GM18873 (cell line): ENCODE results near the gene TMEM8B.
"Not testable (repeated sequence)": the region's sequence is repeated elsewhere in the genome, so short reads cannot be mapped to it uniquely, and the experiment has no call there.

Source experiments
- ATAC-seq: cut with Tn5 transposase; IDR thresholded peaks from one replicate; pipeline ENCODE4 v1.9.1; 2021; ENCODE audit warnings: mild to moderate bottlenecking, moderate library complexity, moderate number of reproducible peaks; ENCODE audit not compliant: unreplicated experiment, low FRiP score

The TMEM8B gene

DNA sequence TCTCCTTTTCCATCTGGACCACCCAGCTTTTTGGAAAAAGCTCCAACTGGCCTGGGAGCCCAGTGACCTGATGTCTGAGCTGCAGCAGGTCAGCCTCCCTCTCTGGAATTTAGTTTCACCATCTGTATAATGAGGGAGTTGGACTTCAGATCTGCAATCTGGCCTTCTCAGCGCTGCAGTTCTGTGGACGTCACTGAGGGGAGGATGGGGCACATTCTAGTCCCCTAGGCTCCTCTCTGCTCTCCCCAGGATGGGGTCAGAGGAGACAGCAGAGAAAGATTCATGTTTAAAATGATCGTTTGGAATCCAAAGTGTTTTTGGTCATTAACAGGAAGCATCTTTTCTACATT is 30.9 kb downstream of the TMEM8B start:
- no peak for ATAC-seq

DNA sequence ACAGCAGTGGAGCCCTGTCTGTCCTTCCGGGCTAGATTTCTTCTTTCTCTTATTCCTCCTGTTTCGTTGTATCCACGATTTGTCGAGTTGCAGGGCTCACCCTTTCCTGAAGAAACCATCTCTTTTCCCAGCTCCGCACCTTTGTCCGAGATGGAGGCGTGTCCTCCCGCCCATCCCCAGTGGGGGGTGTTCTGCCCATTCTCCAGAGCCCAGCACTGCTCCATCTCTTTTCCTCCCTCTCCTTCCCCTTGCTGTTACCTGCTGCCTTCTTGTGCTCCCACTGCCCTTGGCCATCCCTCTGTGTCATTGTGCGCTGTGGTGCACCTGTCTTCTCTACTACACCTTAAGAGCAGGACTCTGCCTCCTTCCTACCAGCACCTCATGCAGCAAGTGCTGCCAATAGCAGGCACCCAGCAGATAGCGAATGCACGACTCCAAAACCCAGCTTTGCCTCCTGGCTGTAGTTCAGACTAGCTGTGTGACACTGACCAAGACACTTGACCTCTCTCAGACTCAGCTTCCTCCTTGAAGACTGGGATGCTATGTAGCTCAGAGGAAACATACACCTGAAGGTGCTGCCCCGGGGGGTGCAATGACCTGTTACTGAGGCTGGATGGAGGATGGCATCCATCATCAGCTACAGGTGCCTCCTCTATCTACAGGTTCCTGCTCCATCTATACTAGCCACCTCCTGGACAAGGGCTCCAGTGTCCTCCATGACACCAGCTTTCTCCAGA is 32.3 kb downstream of the TMEM8B start:
- no peak for ATAC-seq

DNA sequence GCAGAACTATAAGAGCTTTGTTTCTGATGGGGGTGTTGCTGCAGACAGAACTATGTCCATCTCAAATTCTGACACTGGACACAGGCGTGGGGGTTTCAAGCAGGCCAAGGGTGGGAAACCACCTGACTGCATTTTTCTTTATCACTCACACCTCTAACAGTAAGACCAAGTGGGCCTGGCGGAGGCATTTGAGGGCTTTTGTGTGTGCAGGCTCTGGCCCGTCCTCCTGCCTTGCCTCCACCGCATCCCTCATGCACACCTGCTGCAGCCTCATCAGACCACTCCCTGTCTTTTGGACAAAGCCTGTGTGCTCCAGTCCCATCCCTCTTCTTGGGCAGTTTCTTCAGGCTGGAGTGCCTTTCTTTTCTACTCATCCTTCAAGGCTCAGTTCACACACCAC is 33.3 kb downstream of the TMEM8B start:
- ATAC-seq: no peak

DNA sequence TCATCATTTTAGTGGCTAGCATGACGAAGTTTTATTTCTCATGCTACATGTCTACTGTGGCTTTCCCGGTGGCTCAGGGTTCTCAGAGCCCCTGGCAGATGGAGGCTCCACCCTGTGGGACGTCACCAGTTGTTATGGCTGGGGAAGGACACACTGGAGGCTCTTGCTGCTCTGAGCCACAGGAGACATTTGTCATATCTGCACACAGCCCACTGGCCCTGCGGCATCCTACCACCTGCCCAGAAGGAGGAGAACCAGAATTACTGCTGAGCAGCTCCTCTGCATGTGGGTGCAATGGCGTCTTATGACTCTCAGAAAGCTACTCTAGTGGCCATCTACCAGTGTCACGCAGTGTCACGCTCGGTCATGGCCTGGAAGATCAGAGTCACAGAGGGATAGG is 34.6 kb downstream of the TMEM8B start:
- no peak for ATAC-seq

DNA sequence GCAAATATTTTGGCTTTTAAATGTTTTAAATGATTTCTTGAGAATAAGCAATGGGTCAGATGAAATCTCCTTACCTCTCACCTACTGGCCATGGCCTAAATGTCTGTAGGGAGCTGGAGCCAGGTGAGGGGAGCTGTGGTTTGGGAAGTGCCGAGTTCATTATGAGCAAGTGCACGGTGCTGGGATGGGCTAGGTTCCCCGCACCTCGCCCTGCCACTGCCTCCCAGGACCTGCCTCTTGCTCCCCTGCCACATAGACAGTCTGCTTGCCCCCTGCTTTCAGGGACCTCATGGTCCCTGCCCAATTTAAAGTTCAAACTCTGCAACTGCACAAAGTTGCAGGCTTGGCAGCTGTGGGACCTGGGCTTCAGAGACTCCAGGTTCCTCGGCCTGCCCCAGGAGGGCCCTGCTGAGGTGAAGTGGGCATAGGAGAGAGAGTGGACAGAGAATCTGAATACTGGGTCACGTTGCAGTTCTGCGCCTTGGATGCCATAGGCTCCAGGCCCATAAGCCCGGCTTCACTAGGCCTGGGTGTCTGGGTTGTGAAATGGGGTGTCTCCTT is 35.7 kb downstream of the TMEM8B start:
- no peak for ATAC-seq

DNA sequence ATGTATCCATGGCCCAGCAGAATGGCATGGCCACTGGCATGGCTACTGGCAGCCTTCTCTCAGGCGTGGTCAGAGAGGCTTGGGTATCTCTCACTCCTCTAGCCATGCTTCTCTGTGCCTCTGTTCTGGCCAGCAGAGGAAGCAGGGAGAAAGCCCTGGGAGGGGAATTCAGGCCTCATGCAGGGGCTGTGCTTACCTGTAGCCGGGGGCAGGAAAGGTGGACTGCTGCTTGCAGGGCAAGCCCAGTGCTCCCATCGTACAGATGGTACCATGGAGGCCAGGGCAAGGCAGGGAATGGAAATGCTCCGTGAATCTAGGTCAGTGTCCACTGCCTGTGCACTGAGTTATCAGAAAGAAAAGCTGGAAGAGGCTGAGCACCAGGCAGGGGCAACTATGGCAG is 38.5 kb downstream of the TMEM8B start:
- no peak for ATAC-seq

DNA sequence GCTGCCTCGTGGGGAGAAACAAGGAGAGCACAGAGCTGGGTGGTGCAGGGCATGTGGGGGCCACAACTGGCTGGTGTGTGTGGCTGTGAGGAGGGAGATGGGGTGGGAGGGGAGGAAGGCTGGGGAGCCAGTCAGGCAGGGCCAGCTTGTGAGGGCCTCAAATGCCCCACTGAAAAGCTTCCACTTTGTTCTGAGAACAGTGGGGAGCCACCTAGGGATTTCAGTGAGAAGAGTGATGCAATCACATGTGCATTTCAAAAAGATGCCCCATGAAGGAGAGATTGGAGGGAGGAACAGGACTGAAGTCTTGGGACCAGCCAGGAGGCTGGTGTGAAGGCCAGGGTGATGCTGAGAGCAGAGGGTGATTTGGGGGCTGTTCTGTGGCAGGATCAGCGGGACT is 39.9 kb downstream of the TMEM8B start:
- ATAC-seq: no peak

DNA sequence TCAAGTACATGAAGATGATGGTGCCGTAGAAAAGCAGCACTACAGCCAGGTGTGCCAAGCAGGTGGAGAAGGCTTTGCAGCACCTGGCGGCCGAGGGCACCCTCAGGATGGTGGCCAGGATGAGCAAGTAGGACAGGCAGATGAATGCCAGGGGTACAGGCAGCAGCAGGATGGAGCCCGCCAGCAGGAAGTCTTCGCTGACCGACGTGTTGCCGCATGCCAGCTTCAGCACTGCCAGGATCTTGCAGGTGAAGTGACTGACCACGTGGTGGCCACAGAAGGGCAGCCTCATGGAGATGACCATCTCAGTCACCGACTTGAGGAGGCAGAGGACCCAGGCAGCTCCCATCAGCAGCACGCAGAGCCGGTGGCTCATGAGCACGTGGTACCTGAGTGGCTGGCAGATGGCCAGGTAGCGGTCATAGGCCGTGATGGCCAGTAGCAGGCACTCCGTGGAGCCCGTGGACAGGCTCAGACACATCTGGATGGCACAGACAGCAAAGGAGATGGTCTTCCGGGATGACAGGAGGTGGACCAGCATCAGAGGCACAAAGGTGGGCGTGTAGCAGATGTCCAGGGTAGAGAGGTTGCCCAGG is 40.7 kb downstream of the TMEM8B start:
- no peak for ATAC-seq

DNA sequence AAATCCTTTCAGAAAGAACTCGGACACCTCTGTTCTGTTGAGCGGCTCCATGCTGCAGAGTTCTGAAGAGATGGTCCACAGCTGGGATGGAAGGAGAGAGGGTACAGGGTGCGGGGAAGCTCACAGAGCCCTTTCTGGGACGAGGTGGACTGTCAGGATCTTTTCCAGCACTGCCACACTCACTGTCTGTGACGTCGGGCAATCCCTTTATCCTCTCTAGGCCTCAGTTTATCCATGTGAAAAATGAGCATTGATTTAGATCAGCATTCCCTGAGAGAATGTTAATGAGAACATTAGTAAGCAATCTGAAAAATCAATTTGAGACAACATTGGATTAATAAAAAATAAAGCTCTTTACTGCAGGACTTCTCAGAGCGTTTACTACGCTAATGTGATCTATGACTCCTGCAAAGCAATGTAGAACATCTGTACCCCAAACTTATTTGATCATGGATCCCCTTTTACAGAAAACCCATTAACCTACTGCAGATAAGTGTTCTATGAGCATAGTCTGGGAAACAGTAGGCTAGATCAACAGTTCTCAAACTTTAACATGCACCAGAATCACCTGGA is 41.4 kb downstream of the TMEM8B start, which contains the start of gene OR13J1:
Gene OR13J1 (minus strand): TSS at position 51 of the 573 bp plus-strand sequence. CDS start 0 bp downstream, at position 51.
- ATAC-seq: no peak

DNA sequence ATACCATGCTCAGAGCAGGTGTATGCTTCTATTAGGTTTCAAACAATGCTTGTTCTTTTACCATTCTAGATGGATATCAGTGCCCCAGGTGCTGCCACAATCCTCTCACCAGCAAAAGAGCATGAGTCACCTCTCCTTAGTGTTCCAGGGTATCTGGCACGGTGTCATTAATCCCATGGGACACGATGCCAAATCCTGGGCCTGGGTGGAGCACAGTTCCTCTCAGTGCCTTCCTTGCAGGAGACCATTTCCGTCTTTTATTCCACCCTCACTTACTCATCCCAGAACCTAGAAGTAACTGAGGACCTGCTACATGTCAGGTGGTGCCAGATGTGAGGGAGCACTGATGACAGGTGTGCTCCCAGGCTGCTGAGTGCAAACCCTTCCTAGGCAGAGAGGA is 42.5 kb downstream of the TMEM8B start:
- ATAC-seq: no peak

DNA sequence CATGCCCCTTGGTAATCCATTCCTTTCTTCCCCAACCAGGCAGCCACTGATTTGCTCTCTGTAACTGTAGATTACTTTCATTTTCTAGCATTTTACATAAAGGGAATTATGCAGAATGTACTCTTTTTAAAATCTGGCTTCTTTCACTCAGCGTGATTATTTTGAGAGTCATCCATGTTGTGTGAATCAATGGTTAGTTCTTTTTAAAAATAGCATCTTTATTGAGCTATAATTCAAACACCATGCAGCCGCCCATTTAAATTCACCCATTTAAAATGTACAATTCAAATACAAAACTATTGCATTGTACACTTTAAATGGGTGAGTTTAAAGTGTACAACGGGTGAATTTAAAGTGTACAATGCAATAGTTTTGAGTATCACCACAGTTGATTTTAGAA is 43.5 kb downstream of the TMEM8B start:
- ATAC-seq: no peak

DNA sequence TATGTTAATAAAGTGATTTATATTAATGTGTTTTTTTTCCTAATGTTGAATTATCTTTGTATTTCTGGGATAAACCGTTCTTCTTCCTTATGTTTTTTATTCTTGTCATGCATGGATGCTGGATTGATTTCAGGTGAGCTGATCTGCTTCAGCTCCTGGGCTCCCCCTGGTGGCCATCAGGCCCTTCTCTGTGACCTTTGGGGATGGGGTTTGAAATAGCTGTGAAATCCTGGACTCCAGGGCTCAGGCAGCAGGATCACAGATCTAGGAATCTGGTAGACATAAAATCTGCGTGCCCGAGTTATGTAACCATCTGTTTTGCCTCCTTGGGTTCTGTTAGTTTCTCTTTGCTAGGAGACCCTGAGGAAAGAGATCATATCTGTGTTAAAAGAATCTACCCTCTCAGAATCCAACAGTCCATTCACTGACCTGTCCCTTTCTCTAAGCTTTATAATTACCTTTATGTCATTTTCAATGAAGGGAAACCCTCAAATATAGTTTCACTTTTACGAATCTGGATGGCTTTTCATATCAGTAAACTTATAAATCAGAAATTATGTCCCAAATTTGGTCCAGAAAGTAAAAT is 53.3 kb downstream of the TMEM8B start:
- ATAC-seq: no peak

DNA sequence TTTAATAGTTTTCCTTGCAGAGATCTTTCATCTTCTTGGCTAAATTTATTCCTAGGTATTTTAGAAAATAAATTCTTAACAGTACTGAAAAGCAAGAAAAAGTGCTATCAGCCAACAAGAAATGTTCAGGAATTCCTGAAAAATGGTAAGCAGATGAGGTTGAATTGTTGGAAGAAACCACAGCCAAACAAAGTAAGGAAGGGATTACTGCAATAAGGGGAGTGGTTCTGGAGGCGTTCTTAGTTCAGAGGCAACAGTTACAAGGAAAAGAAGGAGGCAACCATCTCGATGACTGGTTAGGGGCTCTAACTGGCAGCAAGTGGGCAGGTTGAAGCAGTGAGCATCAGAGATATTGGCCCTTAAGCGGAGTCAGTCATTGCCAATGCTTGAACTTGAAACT is 54.0 kb downstream of the TMEM8B start:
- ATAC-seq: no peak

DNA sequence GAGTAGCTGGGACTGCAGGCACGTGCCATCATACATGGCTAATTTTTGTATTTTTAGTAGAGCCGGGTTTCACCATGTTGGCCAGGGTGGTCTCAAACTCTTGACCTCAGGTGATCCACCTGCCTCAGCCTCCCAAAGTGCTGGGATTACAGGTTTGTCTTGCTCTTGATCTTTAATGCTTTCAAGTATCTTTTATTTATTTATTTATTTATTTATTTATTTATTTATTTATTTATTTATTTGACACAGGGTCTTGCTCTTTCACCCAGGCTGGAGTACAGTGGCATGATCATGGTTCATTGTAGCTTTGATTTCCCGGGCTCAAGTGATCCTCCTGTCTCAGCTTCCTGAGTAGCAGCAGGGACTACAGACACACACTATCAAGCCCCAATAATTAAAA is 55.9 kb downstream of the TMEM8B start:
- ATAC-seq: not testable (repeated sequence)

DNA sequence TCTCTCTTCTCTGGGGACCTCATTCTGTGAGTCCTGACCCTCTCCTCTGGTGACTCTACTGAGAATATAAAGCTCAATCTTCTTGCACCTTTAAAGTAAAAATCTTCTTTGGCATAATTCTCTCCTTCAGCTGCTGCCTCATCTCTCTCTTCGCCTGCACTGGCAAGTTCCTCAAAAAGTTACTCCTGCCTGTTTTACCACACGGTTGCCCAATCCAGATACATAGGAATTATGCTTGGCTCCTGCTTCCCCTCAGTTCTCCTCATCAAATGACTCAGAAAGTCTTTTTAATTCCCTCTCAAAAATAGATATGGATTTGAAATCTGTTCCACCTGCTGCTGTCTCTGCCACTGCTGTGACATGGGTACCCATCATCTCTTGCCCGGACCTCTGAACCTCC is 62.6 kb downstream of the TMEM8B start:
- ATAC-seq: no peak

DNA sequence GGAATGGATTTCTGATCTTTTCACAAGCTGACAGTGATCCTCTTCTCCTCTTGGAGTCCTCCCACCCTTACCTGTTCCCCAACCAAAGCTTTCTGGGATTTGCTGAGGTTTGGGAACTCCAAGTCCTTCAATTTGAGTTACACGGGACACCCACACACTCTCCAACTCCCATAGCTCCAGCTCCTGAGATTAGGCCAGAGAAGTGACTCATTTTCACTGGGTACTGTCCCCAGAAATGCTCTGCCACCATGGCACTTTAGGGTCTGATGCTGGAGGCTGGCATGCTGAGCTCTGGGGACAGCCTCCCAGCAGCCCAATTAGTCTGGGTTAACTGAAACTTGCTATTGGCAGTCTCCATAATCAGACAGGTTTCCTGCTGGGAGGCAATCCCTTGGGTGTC is 63.0 kb downstream of the TMEM8B start:
- no peak for ATAC-seq

DNA sequence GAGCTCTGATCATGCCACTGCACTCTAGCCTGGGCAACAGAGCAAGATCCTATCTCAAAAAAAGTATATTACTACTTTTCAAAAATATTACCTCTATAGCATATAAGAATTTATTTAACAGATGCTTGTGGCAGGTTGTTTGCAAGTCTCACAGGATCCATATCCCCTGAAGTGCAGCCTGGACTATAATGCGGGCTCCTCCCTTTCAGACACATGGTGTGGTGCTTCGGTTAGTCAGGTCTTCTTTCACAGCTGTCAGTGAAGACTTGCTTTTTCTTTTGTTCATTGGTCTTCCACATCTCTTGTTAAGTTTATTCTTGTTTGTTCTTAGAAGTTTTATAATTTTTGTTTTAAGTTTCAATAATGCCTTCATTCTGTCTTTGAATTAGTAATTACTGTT is 67.5 kb downstream of the TMEM8B start:
- ATAC-seq: no peak

DNA sequence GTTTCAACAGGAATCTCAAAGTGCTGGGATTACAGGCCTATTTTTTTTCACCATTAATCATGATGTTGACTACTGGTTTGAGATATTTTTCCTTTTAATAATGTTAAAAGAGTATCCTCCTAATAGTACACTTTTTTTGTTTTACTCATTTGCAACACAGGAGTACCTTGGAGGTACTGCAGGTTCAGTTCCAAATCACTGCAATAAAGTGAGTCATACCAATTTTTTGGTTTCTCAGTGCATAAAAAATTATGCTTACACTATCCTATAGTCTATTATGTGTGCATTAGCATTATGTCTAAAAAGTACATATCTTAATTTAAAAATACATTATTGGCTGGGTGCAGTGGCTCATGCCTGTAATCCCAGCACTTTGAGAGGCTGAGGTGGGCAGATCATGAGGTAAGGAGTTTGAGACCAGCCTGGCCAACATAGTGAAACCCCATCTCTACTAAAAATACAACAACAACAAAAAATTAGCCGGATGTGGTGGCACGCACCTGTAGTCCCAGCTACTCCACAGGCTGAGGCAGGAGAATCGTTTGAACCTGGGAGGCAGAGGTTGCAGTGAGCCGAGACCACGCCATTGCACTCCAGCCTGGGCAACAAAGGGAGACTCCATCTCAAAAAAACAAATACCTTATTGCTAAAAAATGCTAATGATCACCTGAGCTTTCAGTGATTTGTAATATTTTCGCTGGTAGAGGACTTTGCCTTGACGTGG is 68.5 kb downstream of the TMEM8B start:
- ATAC-seq: not testable (repeated sequence)

DNA sequence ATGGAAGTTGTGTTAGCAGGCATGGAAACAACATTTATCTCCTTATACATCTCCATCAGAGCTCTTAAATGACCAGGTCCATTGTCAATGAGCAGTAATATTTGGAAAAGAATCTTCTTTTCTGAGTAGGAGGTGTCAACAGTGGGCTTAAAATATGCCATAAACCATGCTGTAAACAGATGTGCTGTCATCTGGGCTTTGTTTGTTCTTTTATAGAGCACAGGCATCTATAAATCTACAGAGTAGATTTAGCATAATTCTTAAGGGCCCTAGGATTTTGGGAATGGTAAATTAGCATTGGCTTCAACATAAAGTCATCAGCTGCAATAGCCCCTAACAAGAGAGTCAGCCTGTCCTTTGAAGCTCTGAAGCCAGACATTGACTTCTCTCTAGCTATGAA is 69.3 kb downstream of the TMEM8B start:
- no peak for ATAC-seq

DNA sequence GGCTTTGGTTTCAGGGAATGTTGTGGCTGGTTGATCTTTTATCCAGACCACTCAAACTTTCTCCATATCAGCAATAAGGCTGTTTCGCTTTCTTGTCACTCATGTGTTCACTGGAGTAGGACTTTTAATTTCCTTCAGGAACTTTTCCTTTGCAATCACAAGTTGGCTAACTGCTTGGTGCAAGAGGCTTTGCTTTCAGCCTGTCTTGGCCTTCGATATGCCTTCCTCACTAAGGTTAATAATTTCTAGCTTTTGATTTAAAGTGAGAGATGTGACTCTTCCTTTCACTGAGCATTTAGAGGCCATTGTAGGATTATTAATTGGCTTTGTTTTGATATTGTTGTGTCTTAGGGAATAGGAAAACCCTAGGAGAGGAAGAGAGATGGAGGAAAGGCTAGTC is 70.0 kb downstream of the TMEM8B start:
- ATAC-seq: no peak

DNA sequence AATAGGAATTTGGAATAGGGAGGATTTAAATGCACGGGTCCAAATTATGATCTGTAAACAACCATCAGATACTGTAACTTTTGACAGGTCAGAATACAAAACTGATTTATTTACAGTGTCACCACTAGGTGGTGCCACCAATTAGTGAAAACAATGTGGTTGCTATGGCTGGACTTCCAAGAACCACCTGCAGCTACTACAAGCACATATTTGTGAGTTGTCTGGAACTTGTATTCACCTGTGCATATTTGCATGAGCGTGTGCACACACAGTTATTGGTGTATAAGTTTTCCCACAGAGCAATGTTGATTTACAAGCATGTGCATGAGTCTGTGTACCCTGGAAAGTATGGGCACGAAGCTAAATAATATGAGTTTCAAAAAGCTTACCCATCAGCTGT is 74.0 kb downstream of the TMEM8B start:
- ATAC-seq: no peak
